Measurements from ENCODE around the gene MROH2A.

DNA sequence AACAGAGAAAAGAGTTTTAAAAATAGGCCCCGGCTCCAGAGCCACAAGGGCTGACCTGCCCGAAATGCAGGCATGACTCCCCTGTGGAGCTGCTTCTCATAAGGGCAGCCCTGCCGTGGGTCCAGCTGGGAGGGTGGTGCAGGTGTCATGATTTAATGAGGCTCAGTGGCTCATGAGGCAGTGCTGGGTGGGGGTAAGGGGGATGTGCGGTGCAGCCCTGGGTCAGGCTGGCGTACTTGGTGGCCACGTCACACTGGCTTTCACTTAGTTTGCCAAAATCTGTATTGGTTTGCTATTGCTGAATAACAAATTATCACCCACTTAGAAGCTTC, 42.6 kb downstream of the MROH2A start:
- TF ChIP-seq CTCF (IDR thresholded peaks at IDR 0.05 in 2 of 3, conservative IDR thresholded peaks at IDR 0.05 in 1 of 3; ENCODE audit: borderline replicate concordance in 1 of 3, insufficient read depth in 1 of 3, low read depth in 2 of 3, low read length in 2 of 3) (no peak), EZH2phosphoT487 (IDR thresholded peaks at IDR 0.05; ENCODE audit: borderline replicate concordance) (no peak), MAX (IDR thresholded peaks at IDR 0.05) (no peak), POLR2A (IDR thresholded peaks at IDR 0.05; ENCODE audit: borderline replicate concordance, extremely low read depth, insufficient read depth, insufficient read length) (no peak), EZH2 (IDR thresholded peaks at IDR 0.05) (no peak), POLR2AphosphoS5 (IDR thresholded peaks at IDR 0.05; ENCODE audit: low read depth, low read length) (no peak), JUND (IDR thresholded peaks at IDR 0.05) (no peak), EGR1 (IDR thresholded peaks at IDR 0.05; ENCODE audit: low read depth) (no peak), REST (IDR thresholded peaks at IDR 0.05; ENCODE audit: low read depth) (no peak)

Data from HCT116 (cell line).